Activated CD4-positive, CD25-positive, alpha-beta regulatory T cell treated with anti-CD3 and anti-CD28 coated beads, Interleukin-2, amount 50 U/mL, for 16 hours (primary cell): ENCODE data around the gene ACBD4.

Experiments
- DNase-seq: peaks from one replicate; pipeline ENCODE4 v3.0.0-alpha.2; 2020; ENCODE audit warnings: low read depth, low spot score

ACBD4 gene

GRCh38 chr17:45136846-45137560 is 1.5 kb downstream of the ACBD4 start:
- DNase-seq = no peak

- no peak for DNase-seq
These were observed 2.2 kb downstream of the ACBD4 start for GRCh38 chr17:45137561-45138305.

GRCh38 chr17:45138911-45139532 is 3.5 kb downstream of the ACBD4 start:
- no peak for DNase-seq

- no peak for DNase-seq
These were observed 4.0 kb downstream of the ACBD4 start for GRCh38 chr17:45139533-45139920.

- DNase-seq = no peak
These were observed 7.7 kb downstream of the ACBD4 start for GRCh38 chr17:45143094-45143670.

GRCh38 chr17:45143767-45144198 is 8.3 kb downstream of the ACBD4 start:
- no peak for DNase-seq

GRCh38 chr17:45144199-45145034 is 8.9 kb downstream of the ACBD4 start:
- DNase-seq = no peak

- no peak for DNase-seq
These were observed 9.5 kb downstream of the ACBD4 start for GRCh38 chr17:45145035-45145389.

GRCh38 chr17:45146166-45146565 is 10.7 kb downstream of the ACBD4 start:
- DNase-seq = no peak

- DNase-seq = no peak
These were observed 11.1 kb downstream of the ACBD4 start for GRCh38 chr17:45146592-45146889.

- no peak for DNase-seq
These were observed 11.5 kb downstream of the ACBD4 start for GRCh38 chr17:45146890-45147580.

GRCh38 chr17:45147581-45148182 is 12.2 kb downstream of the ACBD4 start:
- DNase-seq = peak; percentile 54

GRCh38 chr17:45148183-45149036 is 12.9 kb downstream of the ACBD4 start, which contains the start of gene HEXIM1:
Gene HEXIM1 (plus strand): TSS chr17:45148475. CDS start chr17:45149191, 716 bp downstream.
- peak; percentile 99 for DNase-seq

GRCh38 chr17:45149037-45149668 is 13.7 kb downstream of the ACBD4 start:
- DNase-seq = peak; percentile 65

- no peak for DNase-seq
These were observed 14.5 kb downstream of the ACBD4 start for GRCh38 chr17:45149669-45150664.

GRCh38 chr17:45150911-45151809 is 15.7 kb downstream of the ACBD4 start:
- no peak for DNase-seq

- DNase-seq = no peak
These were observed 19.5 kb downstream of the ACBD4 start for GRCh38 chr17:45155029-45155428.
